NOMO-1 treated with DMSO at 0.1 percent for 48 hours (cell line): ENCODE results near the gene BICRAL.
"Not testable (repeated sequence)": the region's sequence is repeated elsewhere in the genome, so short reads cannot be mapped to it uniquely, and the experiment has no call there.

ENCODE experiments used
- DNase-seq: peaks from one replicate; lab custom pipeline; 2025; ENCODE audit not compliant: unreplicated experiment; lab: John Stamatoyannopoulos, UW

BICRAL gene

GRCh38 chr6:42841844-42842584 is 60.2 kb downstream of the BICRAL start:
- no peak for DNase-seq

GRCh38 chr6:42845327-42845694 is 63.5 kb downstream of the BICRAL start:
- DNase-seq, result no peak

GRCh38 chr6:42846505-42846904 is 64.7 kb downstream of the BICRAL start:
- no peak for DNase-seq

- DNase-seq, result no peak
Measured at GRCh38 chr6:42848700-42849099, 66.8 kb downstream of the BICRAL start.

GRCh38 chr6:42851599-42851998 is 69.7 kb downstream of the BICRAL start:
- DNase-seq, result no peak

GRCh38 chr6:42860036-42860435 is 78.2 kb downstream of the BICRAL start:
- DNase-seq, result no peak

GRCh38 chr6:42860481-42860880 is 78.6 kb downstream of the BICRAL start:
- no peak for DNase-seq

- no peak for DNase-seq
Measured at GRCh38 chr6:42864602-42865001, 82.8 kb downstream of the BICRAL start.

- no peak for DNase-seq
Measured at GRCh38 chr6:42870145-42870936, 88.5 kb downstream of the BICRAL start.

- no peak for DNase-seq
Measured at GRCh38 chr6:42871711-42872110, 89.9 kb downstream of the BICRAL start.

- no peak for DNase-seq
Measured at GRCh38 chr6:42873313-42873712, 91.5 kb downstream of the BICRAL start.

- no peak for DNase-seq
Measured at GRCh38 chr6:42877695-42878094, 95.8 kb downstream of the BICRAL start.

- peak; percentile 92 for DNase-seq
Measured at GRCh38 chr6:42879372-42880239, 97.8 kb downstream of the BICRAL start, which contains the start of gene RPL7L1. Gene RPL7L1, plus strand, starts transcription at chr6:42879616. Its CDS starts 295 bp downstream, at chr6:42879911.

- DNase-seq, result not testable (repeated sequence)
Measured at GRCh38 chr6:42880240-42880817, 98.5 kb downstream of the BICRAL start.

GRCh38 chr6:42880871-42881270 is 99.0 kb downstream of the BICRAL start:
- DNase-seq, result not testable (repeated sequence)

GRCh38 chr6:42885702-42886101 is 103.8 kb downstream of the BICRAL start:
- no peak for DNase-seq

GRCh38 chr6:42888201-42888600 is 106.3 kb downstream of the BICRAL start:
- not testable (repeated sequence) for DNase-seq

GRCh38 chr6:42889815-42890214 is 108.0 kb downstream of the BICRAL start:
- no peak for DNase-seq

GRCh38 chr6:42890311-42891198 is 108.7 kb downstream of the BICRAL start:
- peak; percentile 96 for DNase-seq

- DNase-seq, result no peak
Measured at GRCh38 chr6:42891199-42891722, 109.4 kb downstream of the BICRAL start.
